Liver (tissue), 9 donors: ENCODE data around the gene GAS6. TPM values are rescaled to one million over a fixed set of nuclear protein-coding genes. Genes with fewer than 3 reads are reported as not detected.

Source experiments
- DNase-seq: peaks from one replicate; pipeline ENCODE4 v3.0.0-alpha.2; 2017; ENCODE audit warnings: low spot score
- H3K27ac ChIP-seq, 2 donors: one replicate each; pipeline ENCODE4 v1.7.0; 2013; ENCODE audit warnings: inconsistent platforms in 2 of 2, low read length in 2 of 2, control low read depth in 1 of 2, low read depth in 1 of 2, mild to moderate bottlenecking in 1 of 2
- H3K27me3 ChIP-seq, 4 donors: one replicate each; pipeline versions ENCODE4 v1.6.1 to v1.7.0; 2013; ENCODE audit warnings: low read length in 3 of 4, inconsistent platforms in 1 of 4, mild to moderate bottlenecking in 1 of 4, moderate library complexity in 1 of 4; ENCODE audit not compliant: control insufficient read depth in 4 of 4, insufficient read depth in 4 of 4
- H3K36me3 ChIP-seq, 4 donors: one replicate each; pipeline versions ENCODE4 v1.6.1 to v1.7.0; 2013; ENCODE audit warnings: low read length in 3 of 4, mild to moderate bottlenecking in 3 of 4, low read depth in 1 of 4, moderate library complexity in 1 of 4; ENCODE audit not compliant: control insufficient read depth in 4 of 4, insufficient read depth in 3 of 4
- H3K4me1 ChIP-seq, 4 donors: one replicate each; pipeline versions ENCODE4 v1.6.1 to v1.7.0; 2013; ENCODE audit warnings: low read length in 3 of 4, mild to moderate bottlenecking in 3 of 4, moderate library complexity in 1 of 4; ENCODE audit not compliant: control insufficient read depth in 4 of 4, insufficient read depth in 4 of 4
- H3K4me3 ChIP-seq, 3 donors: one replicate each; pipeline versions ENCODE4 v1.6.1 to v1.7.0; 2013; ENCODE audit warnings: low read length in 3 of 3, control low read depth in 1 of 3, low read depth in 1 of 3, mild to moderate bottlenecking in 1 of 3
- H3K9ac ChIP-seq, 2 donors: one replicate each; pipeline ENCODE4 v1.7.0; 2013; ENCODE audit warnings: low read length in 2 of 2, mild to moderate bottlenecking in 2 of 2, moderate library complexity in 2 of 2, control low read depth in 1 of 2, low read depth in 1 of 2
- H3K9me3 ChIP-seq, 4 donors: one replicate each; pipeline versions ENCODE4 v1.6.1 to v1.7.0; 2013; ENCODE audit warnings: low read length in 3 of 4; ENCODE audit not compliant: control insufficient read depth in 4 of 4
- ATF3 ChIP-seq: IDR thresholded peaks from 2 replicates; pipeline ENCODE4 v1.6.1; 2016; ENCODE audit warnings: antibody characterized with exemption
- CTCF ChIP-seq: fragments of 150-350 bp; IDR thresholded peaks from 2 replicates; pipeline ENCODE4 v1.5.1; 2017; ENCODE audit warnings: improper control_type of control experiment, low read depth, low read length; ENCODE audit not compliant: missing input control
- EGR1 ChIP-seq, 2 donors: IDR thresholded peaks; 2 replicates each; pipeline ENCODE4 v1.6.1; 2016 to 2018; ENCODE audit warnings: antibody characterized with exemption in 2 of 2, low read depth in 2 of 2
- FOXA2 ChIP-seq: IDR thresholded peaks from 2 replicates; pipeline ENCODE4 v1.6.1; 2016; ENCODE audit warnings: antibody characterized with exemption
- HNF4A ChIP-seq, 2 donors: conservative IDR thresholded peaks; 2 replicates each; pipeline ENCODE4 v1.6.1; 2016; ENCODE audit warnings: antibody characterized with exemption in 2 of 2, mild to moderate bottlenecking in 2 of 2
- HNF4G ChIP-seq: IDR thresholded peaks from 2 replicates; pipeline ENCODE4 v1.6.1; 2016; ENCODE audit warnings: antibody characterized with exemption
- RAD21 ChIP-seq, 2 donors: IDR thresholded peaks; 2 replicates each; pipeline ENCODE4 v1.6.1; 2016; ENCODE audit warnings: antibody characterized with exemption in 2 of 2, mild to moderate bottlenecking in 2 of 2
- REST ChIP-seq: IDR thresholded peaks from 2 replicates; pipeline ENCODE4 v1.6.1; 2016; ENCODE audit warnings: antibody characterized with exemption, mild to moderate bottlenecking
- RXRA ChIP-seq, 2 donors: IDR thresholded peaks; 2 replicates each; pipeline ENCODE4 v1.6.1; 2017 to 2018; ENCODE audit warnings: antibody characterized with exemption in 2 of 2, mild to moderate bottlenecking in 1 of 2
- YY1 ChIP-seq: IDR thresholded peaks from 2 replicates; pipeline ENCODE4 v1.6.1; 2016; ENCODE audit warnings: antibody characterized with exemption, mild to moderate bottlenecking
- WGBS: extraction: QIAGEN DNeasy Blood & Tissue Kit; methylation state at CpG from one replicate; pipeline ENCODE4 v1.1.7; 2013; 5-methylcytosine and 5-hydroxymethylcytosine counted together
- polyA plus RNA-seq, 2 donors: library from polyadenylated mRNA; stranded (reverse) in 1 of 2; unstranded in 1 of 2; fragments of 200-250 nt in 1 of 2; fragments of >200 nt in 1 of 2; fragmentation: Nextera tagmentation in 1 of 2; extraction: Ambion mirVana in 1 of 2; gene quantifications; one replicate each; pipeline versions ENCODE4 v1.2.1 to v1.2.3, GENCODE V29; 2013 to 2015
- total RNA-seq, 2 donors: library from RNA; depleted of rRNA; stranded (reverse); fragments of >200 nt; gene quantifications; one replicate each; pipeline ENCODE4 v1.2.3, GENCODE V29; 2014
- donor health status: healthy.
- donor health status: healthy.
- donor health status: healthy.
- donor health status: healthy.
- donor health status: healthy.

GAS6 gene
- total and polyA plus RNA-seq, 4 donors: 2.5 to 30.2 (median 9.1) TPM

GRCh38 chr13:113840541-113841352, 23.1 kb downstream of the GAS6 start (continued):
- no peak for TF ChIP-seq ATF3
- TF ChIP-seq RXRA (IDR thresholded peaks at IDR 0.05): no peak
- TF ChIP-seq CTCF: no peak
- TF ChIP-seq HNF4G: no peak
- no peak for TF ChIP-seq FOXA2

- TF ChIP-seq HNF4A (conservative IDR thresholded peaks at IDR 0.05) (peak in 1 of 2 donors; percentile 82), ATF3 (no peak), REST (peak; percentile 68), RXRA (IDR thresholded peaks at IDR 0.05) (peak in 1 of 2 donors; percentile 86), YY1 (no peak)
- Histone ChIP-seq H3K9me3 (no peaks in the 10 kb centered on the region), H3K9ac (no peak overlapping the region), H3K27me3 (no peaks in the 10 kb centered on the region), H3K27ac (peak overlapping the region in 1 of 2 donors; percentile 36), H3K4me1 (peaks cover 8 to 33% (median 21%) of the 10 kb centered on the region in 4 donors), H3K4me3 (no peak overlapping the region), H3K36me3 (no peaks in the 10 kb centered on the region)
- 74% methylated on average over 24 of the region's 24 CpGs for WGBS
- DNase-seq: no peak
Observed at GRCh38 chr13:113839536-113840204, 24.2 kb downstream of the GAS6 start.

GRCh38 chr13:113838711-113839201, 25.1 kb downstream of the GAS6 start:
- H3K27me3 ChIP-seq: no peaks in the 10 kb centered on the region
- no peak overlapping the region for H3K9ac ChIP-seq
- WGBS: 82% methylated on average over 8 of the region's 8 CpGs
- H3K4me1 ChIP-seq: peaks cover 8 to 26% (median 20%) of the 10 kb centered on the region in 4 donors
- H3K9me3 ChIP-seq: no peaks in the 10 kb centered on the region
- H3K27ac ChIP-seq: no peak overlapping the region
- no peak for DNase-seq
- H3K4me3 ChIP-seq: no peak overlapping the region
- TF ChIP-seq EGR1 (IDR thresholded peaks at IDR 0.05; ENCODE audit: low read depth in 2 of 2) (no peak), RAD21 (IDR thresholded peaks at IDR 0.05) (no peak), HNF4G (no peak)
- H3K36me3 ChIP-seq: peaks cover 0 to 4% (median 0%) of the 10 kb centered on the region in 4 donors
